GM13976 (cell line): ENCODE measurements around the gene PLEKHH3.

Experiments used
- DNase-seq: peaks from one replicate; pipeline ENCODE4 v3.0.0; 2012; ENCODE audit warnings: low spot score
- CTCF ChIP-seq: IDR thresholded peaks from 2 replicates; pipeline ENCODE4 v1.5.1; 2012; ENCODE audit warnings: borderline replicate concordance, mild to moderate bottlenecking; ENCODE audit not compliant: insufficient read depth; ENCODE audit errors: extremely low read depth, missing control alignments, control extremely low read depth
- in situ Hi-C: fragments of 300-500 bp; cut with MboI; formaldehyde crosslinking; loops from one replicate; pipeline ENCODE4 v1.12.0; 2022; ENCODE audit warnings: low sequenced_read_pairs, mixed read lengths, inconsistent platforms; ENCODE audit not compliant: unreplicated experiment

Gene PLEKHH3

GRCh38 chr17:42676424-42677011, at the start of gene PLEKHH3:
Gene PLEKHH3 (minus strand): TSS chr17:42676994. CDS start chr17:42676563, 431 bp downstream.
- in situ Hi-C loops = no loop called here
- no peak for TF ChIP-seq CTCF
- no peak for DNase-seq

GRCh38 chr17:42725143-42725542, 48.3 kb upstream of the PLEKHH3 start:
- in situ Hi-C loops = no loop called here
- no peak for DNase-seq
- no peak for TF ChIP-seq CTCF

GRCh38 chr17:42723636-42724035, 46.8 kb upstream of the PLEKHH3 start:
- in situ Hi-C loops = no loop called here
- DNase-seq = no peak
- TF ChIP-seq CTCF = no peak

GRCh38 chr17:42720996-42721583, 44.3 kb upstream of the PLEKHH3 start:
- in situ Hi-C loops = no loop called here
- DNase-seq = peak; percentile 74
- TF ChIP-seq CTCF = peak; percentile 63

GRCh38 chr17:42709561-42709960, 32.8 kb upstream of the PLEKHH3 start:
- in situ Hi-C loops = no loop called here
- DNase-seq = no peak
- TF ChIP-seq CTCF = no peak

- no peak for DNase-seq
- in situ Hi-C loops = no loop called here
Measured at GRCh38 chr17:42708588-42708987, 31.8 kb upstream of the PLEKHH3 start.

More at GRCh38 chr17:42708588-42708987, 31.8 kb upstream of the PLEKHH3 start:
- TF ChIP-seq CTCF = no peak
